H1 (cell line): ENCODE data around the gene PPP1CA. TPM values are rescaled to one million over a fixed set of nuclear protein-coding genes. Genes with fewer than 3 reads are reported as not detected.

Experiments used
- CTCF ChIA-PET: fragments of 300-600 bp; sonication (Branson Sonifier 250); formaldehyde crosslinking; loops from one replicate; lab custom pipeline; 2021; ENCODE audit not compliant: partially characterized antibody; lab: Charles Lee
- POLR2A ChIA-PET: fragments of 300-600 bp; sonication (Branson Sonifier 250); formaldehyde crosslinking; loops from one replicate; lab custom pipeline; 2021; ENCODE audit warnings: inconsistent platforms; ENCODE audit not compliant: partially characterized antibody; lab: Charles Lee
- DNase-seq, 2 experiments: peaks; one replicate each; pipeline versions ENCODE4 v3.0.0 to v3.0.0-alpha.2; 2010 to 2022; ENCODE audit warnings: low spot score in 2 of 2, low read depth in 1 of 2, mixed read lengths in 1 of 2
- FAIRE-seq: peaks from 2 replicates; lab custom pipeline; 2011; peaks lifted over from hg19 to GRCh38; lab: Jason Lieb, UNC
- H2AFZ ChIP-seq: 2 replicates; pipeline ENCODE4 v1.8.1; 2012; ENCODE audit warnings: low read length, inconsistent platforms
- H2AK5ac ChIP-seq: 2 replicates; pipeline ENCODE4 v1.6.1; 2013; ENCODE audit warnings: low read depth, low read length
- H2BK120ac ChIP-seq: replicated peaks from 2 replicates; pipeline ENCODE3; 2013; ENCODE audit warnings: low read depth, low read length, inconsistent platforms
- H2BK12ac ChIP-seq: 2 replicates; pipeline ENCODE4 v1.6.1; 2013; ENCODE audit warnings: low read depth, low read length
- H2BK15ac ChIP-seq: 2 replicates; pipeline ENCODE4 v1.6.1; 2013; ENCODE audit warnings: low read length
- H2BK20ac ChIP-seq: 2 replicates; pipeline ENCODE4 v1.6.1; 2013; ENCODE audit warnings: low read length
- H2BK5ac ChIP-seq: 2 replicates; pipeline ENCODE4 v1.6.1; 2013; ENCODE audit warnings: low read depth, low read length
- H3K14ac ChIP-seq: 2 replicates; pipeline ENCODE4 v1.6.1; 2013; ENCODE audit warnings: inconsistent platforms; ENCODE audit not compliant: insufficient read length
- H3K18ac ChIP-seq: 2 replicates; pipeline ENCODE4 v1.6.1; 2013; ENCODE audit warnings: low read length; ENCODE audit errors: extremely low read depth
- H3K23ac ChIP-seq: 2 replicates; pipeline ENCODE4 v1.6.1; 2013; ENCODE audit warnings: inconsistent platforms; ENCODE audit not compliant: insufficient read length
- H3K23me2 ChIP-seq: 2 replicates; pipeline ENCODE4 v1.6.1; 2013; ENCODE audit warnings: low read depth, low read length
- H3K27ac ChIP-seq: 2 replicates; pipeline ENCODE4 v1.6.1; 2011; ENCODE audit warnings: low read depth, low read length, inconsistent platforms
- H3K27me3 ChIP-seq, 4 experiments: replicated peaks in 1 of 4; 1 replicate in 1 of 4; 2 replicates in 3 of 4; pipeline versions ENCODE4 v1.6.1 to v1.8.1; 2011 to 2013; ENCODE audit warnings: low read length in 3 of 4, mild to moderate bottlenecking in 3 of 4, inconsistent platforms in 2 of 4, mixed read lengths in 2 of 4, moderate library complexity in 1 of 4; ENCODE audit not compliant: control insufficient read depth in 3 of 4, insufficient read depth in 3 of 4; ENCODE audit errors: extremely low read depth in 1 of 4
- H3K36me3 ChIP-seq, 4 experiments: 2 replicates each; pipeline versions ENCODE4 v1.6.1 to v1.8.1; 2011 to 2013; ENCODE audit warnings: mild to moderate bottlenecking in 4 of 4, low read length in 3 of 4, moderate library complexity in 2 of 4, control low read depth in 1 of 4, inconsistent platforms in 1 of 4; ENCODE audit not compliant: insufficient read depth in 4 of 4, control insufficient read depth in 2 of 4
- H3K4ac ChIP-seq: replicated peaks from 2 replicates; pipeline ENCODE3; 2013; ENCODE audit warnings: low read length, low read depth, mixed read lengths, inconsistent platforms; ENCODE audit not compliant: insufficient read length
- H3K4me1 ChIP-seq, 4 experiments: replicated peaks in 1 of 4; 1 replicate in 1 of 4; 2 replicates in 3 of 4; pipeline versions ENCODE4 v1.6.1 to v1.8.1; 2011 to 2013; ENCODE audit warnings: low read length in 3 of 4, inconsistent platforms in 2 of 4, mixed read lengths in 1 of 4; ENCODE audit not compliant: insufficient read depth in 4 of 4, control insufficient read depth in 3 of 4
- H3K4me2 ChIP-seq, 2 experiments: 2 replicates each; pipeline versions ENCODE4 v1.6.1 to v1.8.1; 2011 to 2013; ENCODE audit warnings: low read depth in 2 of 2, low read length in 2 of 2, control low read depth in 1 of 2, inconsistent platforms in 1 of 2, mild to moderate bottlenecking in 1 of 2; ENCODE audit not compliant: insufficient read depth in 1 of 2
- H3K4me3 ChIP-seq, 4 experiments: fragments of 200-600, 300-600 bp in 1 of 4; sonication (generic), shearing (Covaris generic), sonication (Bioruptor Twin) in 1 of 4; 2 replicates each; pipeline versions ENCODE4 v1.5.1 to v1.8.1; 2011 to 2016; ENCODE audit warnings: low read length in 4 of 4, low read depth in 3 of 4, control low read depth in 2 of 4, inconsistent platforms in 2 of 4, mild to moderate bottlenecking in 2 of 4, mixed read lengths in 1 of 4, moderate library complexity in 1 of 4; ENCODE audit not compliant: insufficient read depth in 2 of 4; ENCODE audit errors: extremely low read depth in 1 of 4
- H3K56ac ChIP-seq: replicated peaks from 2 replicates; pipeline ENCODE3; 2013; ENCODE audit warnings: low read depth, mild to moderate bottlenecking, mixed read lengths, low read length, inconsistent platforms; ENCODE audit not compliant: insufficient read length
- H3K79me1 ChIP-seq: 2 replicates; pipeline ENCODE4 v1.6.1; 2013; ENCODE audit warnings: low read depth, low read length, control low read depth
- H3K79me2 ChIP-seq, 2 experiments: 2 replicates each; pipeline versions ENCODE4 v1.6.1 to v1.8.1; 2012 to 2013; ENCODE audit warnings: low read length in 2 of 2, mild to moderate bottlenecking in 2 of 2, inconsistent platforms in 1 of 2; ENCODE audit not compliant: insufficient read depth in 2 of 2, control insufficient read depth in 1 of 2
- H3K9ac ChIP-seq, 4 experiments: replicated peaks in 1 of 4; 1 replicate in 1 of 4; 2 replicates in 3 of 4; pipeline versions ENCODE4 v1.6.1 to v1.8.1; 2011 to 2013; ENCODE audit warnings: low read depth in 3 of 4, low read length in 3 of 4, control low read depth in 2 of 4, mild to moderate bottlenecking in 2 of 4, moderate library complexity in 2 of 4, inconsistent platforms in 1 of 4; ENCODE audit errors: extremely low read depth in 1 of 4
- H3K9me3 ChIP-seq, 2 experiments: 2 replicates each; pipeline versions ENCODE4 v1.6.1 to v1.8.1; 2012 to 2013; ENCODE audit warnings: mild to moderate bottlenecking in 2 of 2, moderate library complexity in 2 of 2, control low read depth in 1 of 2, inconsistent platforms in 1 of 2, low read depth in 1 of 2, low read length in 1 of 2, mixed read lengths in 1 of 2; ENCODE audit not compliant: insufficient read depth in 2 of 2
- H4K20me1 ChIP-seq, 2 experiments: replicated peaks in 1 of 2; 2 replicates each; pipeline versions ENCODE3 to v1.8.1; 2011 to 2013; ENCODE audit warnings: inconsistent platforms in 2 of 2, low read length in 2 of 2, mild to moderate bottlenecking in 1 of 2; ENCODE audit not compliant: insufficient read depth in 2 of 2, control insufficient read depth in 1 of 2
- H4K5ac ChIP-seq: 2 replicates; pipeline ENCODE4 v1.6.1; 2013; ENCODE audit warnings: low read length, low read depth, mixed read lengths, inconsistent platforms; ENCODE audit not compliant: insufficient read length
- H4K8ac ChIP-seq: 2 replicates; pipeline ENCODE4 v1.8.0; 2013; ENCODE audit warnings: mild to moderate bottlenecking, moderate library complexity, low read length, inconsistent platforms; ENCODE audit not compliant: insufficient read depth; ENCODE audit errors: extremely low read depth
- H4K91ac ChIP-seq: replicated peaks from 2 replicates; pipeline ENCODE3; 2013; ENCODE audit warnings: low read length, mixed read lengths, inconsistent platforms; ENCODE audit not compliant: insufficient read length
- CHD2 ChIP-seq: IDR thresholded peaks from 2 replicates; pipeline ENCODE4 v1.6.1; 2012; ENCODE audit warnings: low read length, improper control_type of control experiment
- POLR2AphosphoS5 ChIP-seq: IDR thresholded peaks from 2 replicates; pipeline ENCODE4 v1.6.1; 2011; ENCODE audit warnings: low read depth, low read length
- SIRT6 ChIP-seq: IDR thresholded peaks from one replicate; pipeline ENCODE4 v1.7.1; 2012; ENCODE audit warnings: low read length, inconsistent platforms
- SP4 ChIP-seq: IDR thresholded peaks from 2 replicates; pipeline ENCODE4 v1.6.1; 2012; ENCODE audit warnings: low read length, inconsistent platforms
- SRF ChIP-seq: IDR thresholded peaks from 2 replicates; pipeline ENCODE4 v1.6.1; 2011; ENCODE audit warnings: mild to moderate bottlenecking, low read depth, low read length, moderate library complexity
- TAF1 ChIP-seq: IDR thresholded peaks from 2 replicates; pipeline ENCODE4 v1.6.1; 2011; ENCODE audit warnings: mild to moderate bottlenecking, low read depth, low read length
- WGBS, 2 experiments: shearing (Covaris generic) in 1 of 2; methylation state at CpG; one replicate each; pipeline versions ENCODE4 v1.1.6 to v1.1.7; 2013 to 2015; ENCODE audit warnings: low lambda C conversion rate in 2 of 2, mixed read lengths in 2 of 2, inconsistent platforms in 1 of 2, low coverage in 1 of 2, missing lambda C conversion rate in 1 of 2; ENCODE audit not compliant: insufficient replicate concordance in 2 of 2, insufficient coverage in 1 of 2, insufficient read length in 1 of 2; ENCODE audit errors: extremely low coverage in 1 of 2, missing lambda C conversion rate in 1 of 2; 5-methylcytosine and 5-hydroxymethylcytosine counted together
- polyA plus RNA-seq, 7 experiments: library from polyadenylated mRNA; depleted of rRNA in 3 of 7; stranded (reverse) in 5 of 7; unstranded in 2 of 7; fragments of >200 nt in 5 of 7; fragments of 200-250 nt in 2 of 7; gene quantifications; 1 replicate in 5 of 7; 2 replicates in 1 of 7; 4 replicates in 1 of 7; pipeline versions ENCODE4 v1.2.1 to v1.2.3, GENCODE V29; 2011 to 2013; ENCODE audit warnings: missing spikeins in 2 of 7, mixed read lengths in 2 of 7
- total RNA-seq: library from RNA; stranded (reverse); fragmentation: NEBNext Ultra II Directional; extraction: Animal tissue kit (Norgen Biotek cat#: 25700); gene quantifications from 2 replicates; pipeline ENCODE4 v1.2.1, GENCODE V29; 2021
- TF ChIP-seq, protein P1 (sequence below): IDR thresholded peaks from 2 replicates; pipeline ENCODE4 v1.6.1; 2012; ENCODE audit warnings: inconsistent platforms
- TF ChIP-seq, protein P2 (sequence below): IDR thresholded peaks from 2 replicates; pipeline ENCODE4 v1.6.1; 2012; ENCODE audit warnings: low read length, inconsistent platforms

The PPP1CA gene
- total and polyA plus RNA-seq, 2 of the 8 experiments (the other 6 are each of a cell fraction or from before 2014, with no cell fraction given) = 198 to 359 TPM

DNA sequence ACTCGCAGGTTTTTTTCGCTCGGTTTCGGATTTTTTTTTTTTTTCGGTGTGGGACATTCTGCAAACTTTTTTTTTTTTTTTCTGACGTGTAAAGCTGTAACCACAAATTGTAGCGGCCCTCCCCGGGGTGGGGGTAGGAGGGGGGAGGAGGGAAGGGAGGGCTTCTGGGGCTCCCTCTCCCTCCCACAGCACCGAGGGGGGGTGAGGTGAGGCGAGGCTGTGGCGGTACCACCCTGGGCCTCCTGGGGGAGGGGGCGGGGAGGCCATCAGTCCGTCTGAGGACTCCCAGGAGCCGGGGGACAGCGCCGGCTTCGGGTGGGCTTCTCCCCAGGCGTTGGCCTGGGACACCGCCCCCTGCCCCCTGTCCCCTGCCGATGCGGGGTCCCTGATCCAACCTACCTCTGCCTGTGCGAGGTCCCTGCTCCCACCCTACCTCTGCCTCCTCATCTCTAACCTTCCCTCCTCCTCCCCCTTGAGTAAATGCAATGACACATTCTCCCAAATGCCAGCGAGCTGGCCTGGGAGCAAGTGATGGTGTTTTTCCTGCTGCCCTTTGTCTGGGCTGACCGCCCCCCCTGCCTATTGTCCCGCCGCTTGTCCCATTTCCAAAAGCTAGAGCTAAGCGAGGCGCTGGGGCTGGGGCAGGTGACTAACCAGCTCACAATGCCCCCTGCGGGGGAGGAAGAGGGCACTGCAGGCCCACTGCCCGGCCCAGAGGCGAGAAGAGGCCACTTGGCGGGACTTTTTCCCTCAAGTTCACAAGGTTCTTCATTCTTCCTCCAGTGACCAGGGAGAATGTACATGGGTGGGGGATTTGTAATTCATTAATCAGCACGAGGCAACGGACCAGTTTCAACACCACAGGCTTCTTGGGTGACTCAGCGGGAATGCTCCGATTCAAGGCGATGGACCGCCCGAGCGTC is 27.7 kb downstream of the PPP1CA start:
- Histone ChIP-seq H2BK5ac (peak overlapping the region; percentile 71; the same call in 1 of the 2 replicates), H3K18ac (peak overlapping the region; percentile 87), H3K9me3 (no peaks in the 10 kb centered on the region), H3K27me3 (peaks cover 7 to 69% (median 57%) of the 10 kb centered on the region in 4 experiments), H3K4me3 (peak overlapping the region; percentile 46 to 77 (median 54)), H4K20me1 (peaks cover 0 to 5% of the 10 kb centered on the region in 2 experiments), H3K23ac (no peak overlapping the region), H3K14ac (no peak overlapping the region), H3K23me2 (peaks cover 25% of the 10 kb centered on the region; the same call in 1 of the 2 replicates), H2BK12ac (peak overlapping the region; percentile 50; the same call in 1 of the 2 replicates), H3K4ac (peak overlapping the region; percentile 4), H3K27ac (no peak overlapping the region), H3K9ac (no peak overlapping the region), H3K79me1 (no peaks in the 10 kb centered on the region), H3K4me1 (peaks cover 0 to 43% (median 37%) of the 10 kb centered on the region in 4 experiments; a peak in 6 of 7 replicates), H2AK5ac (no peak overlapping the region), H2BK15ac (0 out of 2 replicates have a peak overlapping the region, but pooled peaks have one; percentile 61), H3K4me2 (peak overlapping the region; percentile 87 to 96), H3K79me2 (no peaks in the 10 kb centered on the region), H3K36me3 (no peaks in the 10 kb centered on the region), H4K91ac (no peak overlapping the region), H2BK120ac (no peak overlapping the region), H2AFZ (no peak overlapping the region), H2BK20ac (no peak overlapping the region), H4K8ac (no peak overlapping the region; the same call in 1 of the 2 replicates), H3K56ac (no peak overlapping the region), H4K5ac (no peak overlapping the region)
- 1% methylated on average over 26 of the region's 40 CpGs; no CpG with 5 or more reads in 1 of the 2 experiments for WGBS, 2 experiments
- POLR2A ChIA-PET = interaction anchor here (0.9 to 1.8 kb wide), 6 partner anchors 8 to 21 kb away, joined by 3 to 5 read pairs (median 4); partner anchors contain the start of gene POLD4
- DNase-seq (peak; percentile 78 to 79), FAIRE-seq (no peak)
- CTCF ChIA-PET = interaction anchor here (0.9 to 34.8 kb wide), 7 partner anchors 8 to 255 kb away, joined by 3 to 1305 read pairs (median 7); partner anchors contain the start of genes POLD4 and RAD9A
- TF ChIP-seq SP4 (no peak), SRF (no peak), POLR2AphosphoS5 (no peak), SIRT6 (no peak), TAF1 (no peak), CHD2 (no peak)
- TF ChIP-seq, protein P1, sequence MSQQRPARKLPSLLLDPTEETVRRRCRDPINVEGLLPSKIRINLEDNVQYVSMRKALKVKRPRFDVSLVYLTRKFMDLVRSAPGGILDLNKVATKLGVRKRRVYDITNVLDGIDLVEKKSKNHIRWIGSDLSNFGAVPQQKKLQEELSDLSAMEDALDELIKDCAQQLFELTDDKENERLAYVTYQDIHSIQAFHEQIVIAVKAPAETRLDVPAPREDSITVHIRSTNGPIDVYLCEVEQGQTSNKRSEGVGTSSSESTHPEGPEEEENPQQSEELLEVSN = peak; percentile 35; the same call in 1 of the 2 replicates
- TF ChIP-seq, protein P2, sequence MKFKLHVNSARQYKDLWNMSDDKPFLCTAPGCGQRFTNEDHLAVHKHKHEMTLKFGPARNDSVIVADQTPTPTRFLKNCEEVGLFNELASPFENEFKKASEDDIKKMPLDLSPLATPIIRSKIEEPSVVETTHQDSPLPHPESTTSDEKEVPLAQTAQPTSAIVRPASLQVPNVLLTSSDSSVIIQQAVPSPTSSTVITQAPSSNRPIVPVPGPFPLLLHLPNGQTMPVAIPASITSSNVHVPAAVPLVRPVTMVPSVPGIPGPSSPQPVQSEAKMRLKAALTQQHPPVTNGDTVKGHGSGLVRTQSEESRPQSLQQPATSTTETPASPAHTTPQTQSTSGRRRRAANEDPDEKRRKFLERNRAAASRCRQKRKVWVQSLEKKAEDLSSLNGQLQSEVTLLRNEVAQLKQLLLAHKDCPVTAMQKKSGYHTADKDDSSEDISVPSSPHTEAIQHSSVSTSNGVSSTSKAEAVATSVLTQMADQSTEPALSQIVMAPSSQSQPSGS = no peak
